IMR-90 (cell line): ENCODE results near the gene SLC22A6. TPM values are rescaled to one million over a fixed set of nuclear protein-coding genes. Genes with fewer than 3 reads are reported as not detected.

ENCODE experiments used
- ATAC-seq: fragments of 200-7000 bp; cut with Tn5 transposase; 2 replicates; pipeline ENCODE4 v1.9.1; 2020; ENCODE audit warnings: low read depth, mild to moderate bottlenecking, moderate library complexity
- BruUV-seq: library from RNA; stranded (reverse); fragments of 400-500 nt; replicated peaks from 2 replicates; lab custom pipeline; 2021; lab: Mats Ljungman, UMichigan
- CTCF ChIA-PET: fragments of 300-600 bp; formaldehyde crosslinking; extraction: SDS; loops from one replicate; lab custom pipeline; 2021; ENCODE audit warnings: antibody characterized with exemption; lab: Yijun Ruan, JAX
- POLR2A ChIA-PET: fragments of 300-600 bp; sonication (Branson Sonifier 250); formaldehyde crosslinking; loops from one replicate; lab custom pipeline; 2022; ENCODE audit warnings: antibody characterized with exemption; ENCODE audit not compliant: unreplicated experiment; lab: Charles Lee
- DNase-seq: peaks from one replicate; pipeline ENCODE4 v3.0.0; 2013
- H2AFZ ChIP-seq: replicated peaks from 2 replicates; pipeline ENCODE3; 2013; ENCODE audit warnings: low read length, mild to moderate bottlenecking; ENCODE audit not compliant: poor library complexity
- H2AK5ac ChIP-seq: 2 replicates; pipeline ENCODE4 v1.6.1; 2013; ENCODE audit warnings: low read depth, low read length, inconsistent platforms
- H2AK9ac ChIP-seq: replicated peaks from 2 replicates; pipeline ENCODE3; 2013; ENCODE audit warnings: mild to moderate bottlenecking, low read depth, low read length, moderate library complexity; ENCODE audit not compliant: poor library complexity
- H2BK120ac ChIP-seq: 2 replicates; pipeline ENCODE4 v1.6.1; 2013; ENCODE audit warnings: low read depth, low read length, inconsistent platforms
- H2BK15ac ChIP-seq: 3 replicates; pipeline ENCODE4 v1.6.1; 2013; ENCODE audit warnings: low read depth, low read length, inconsistent platforms
- H2BK20ac ChIP-seq: 2 replicates; pipeline ENCODE4 v1.6.1; 2013; ENCODE audit warnings: low read depth, mild to moderate bottlenecking, inconsistent platforms, low read length, moderate library complexity
- H2BK5ac ChIP-seq: 2 replicates; pipeline ENCODE4 v1.6.1; 2013; ENCODE audit warnings: mild to moderate bottlenecking, low read depth, low read length, inconsistent platforms; ENCODE audit not compliant: poor library complexity, severe bottlenecking
- H3K14ac ChIP-seq: replicated peaks from 2 replicates; pipeline ENCODE4 v1.6.1; 2013; ENCODE audit warnings: low read depth, low read length, inconsistent platforms
- H3K18ac ChIP-seq: 2 replicates; pipeline ENCODE4 v1.6.1; 2013; ENCODE audit warnings: low read depth, low read length, control low read depth
- H3K23ac ChIP-seq: 2 replicates; pipeline ENCODE4 v1.6.1; 2013; ENCODE audit warnings: low read depth, low read length, inconsistent platforms
- H3K27ac ChIP-seq: 2 replicates; pipeline ENCODE4 v1.5.1; 2013; ENCODE audit warnings: mild to moderate bottlenecking, control low read depth, low read length; ENCODE audit not compliant: insufficient read depth
- H3K27me3 ChIP-seq: 2 replicates; pipeline ENCODE4 v1.6.1; 2013; ENCODE audit warnings: low read length; ENCODE audit not compliant: control insufficient read depth, insufficient read depth
- H3K36me3 ChIP-seq: 2 replicates; pipeline ENCODE4 v1.6.1; 2013; ENCODE audit warnings: low read length, mixed read lengths; ENCODE audit not compliant: control insufficient read depth, insufficient read depth
- H3K4ac ChIP-seq: 2 replicates; pipeline ENCODE4 v1.6.1; 2013; ENCODE audit warnings: low read depth, low read length, inconsistent platforms
- H3K4me1 ChIP-seq: 2 replicates; pipeline ENCODE4 v1.6.1; 2013; ENCODE audit warnings: low read length, mixed read lengths; ENCODE audit not compliant: control insufficient read depth, insufficient read depth
- H3K4me2 ChIP-seq: 2 replicates; pipeline ENCODE4 v1.6.1; 2013; ENCODE audit warnings: low read depth, mild to moderate bottlenecking, control low read depth, low read length, moderate library complexity
- H3K4me3 ChIP-seq: 2 replicates; pipeline ENCODE4 v1.5.1; 2013; ENCODE audit warnings: low read depth, mild to moderate bottlenecking, control low read depth, low read length, moderate library complexity; ENCODE audit not compliant: insufficient read depth
- H3K56ac ChIP-seq: 2 replicates; pipeline ENCODE4 v1.6.1; 2013; ENCODE audit warnings: low read length, inconsistent platforms; ENCODE audit not compliant: insufficient read depth; ENCODE audit errors: extremely low read depth
- H3K79me1 ChIP-seq, 2 experiments: 2 replicates each; pipeline ENCODE4 v1.6.1; 2013; ENCODE audit warnings: low read length in 2 of 2, inconsistent platforms in 1 of 2, low read depth in 1 of 2
- H3K9ac ChIP-seq: 2 replicates; pipeline ENCODE4 v1.6.1; 2013; ENCODE audit warnings: low read depth, low read length, control low read depth
- H3K9me1 ChIP-seq: 2 replicates; pipeline ENCODE4 v1.6.1; 2013; ENCODE audit warnings: low read length, inconsistent platforms; ENCODE audit not compliant: insufficient read depth
- H3K9me3 ChIP-seq: 2 replicates; pipeline ENCODE4 v1.6.1; 2013; ENCODE audit warnings: low read length; ENCODE audit not compliant: control insufficient read depth, insufficient read depth
- H4K20me1 ChIP-seq: 2 replicates; pipeline ENCODE4 v1.6.1; 2013; ENCODE audit warnings: low read length, inconsistent platforms; ENCODE audit not compliant: insufficient read depth
- H4K5ac ChIP-seq: 2 replicates; pipeline ENCODE4 v1.6.1; 2013; ENCODE audit warnings: mild to moderate bottlenecking, low read depth, low read length, control low read depth
- H4K8ac ChIP-seq, 2 experiments: 2 replicates each; pipeline ENCODE4 v1.6.1; 2013; ENCODE audit warnings: low read depth in 2 of 2, low read length in 2 of 2, control low read depth in 1 of 2, inconsistent platforms in 1 of 2
- H4K91ac ChIP-seq: 2 replicates; pipeline ENCODE4 v1.6.1; 2013; ENCODE audit warnings: low read depth, low read length, inconsistent platforms; ENCODE audit not compliant: insufficient read depth
- CHD1 ChIP-seq: IDR thresholded peaks from 2 replicates; pipeline ENCODE4 v1.6.1; 2012; ENCODE audit warnings: low read depth, low read length, improper control_type of control experiment
- ELK1 ChIP-seq: fragments of 150-350 bp; IDR thresholded peaks from 2 replicates; pipeline ENCODE4 v1.6.1; 2016; ENCODE audit warnings: low read depth, mild to moderate bottlenecking, low read length, moderate library complexity, borderline replicate concordance
- MXI1 ChIP-seq: IDR thresholded peaks from 2 replicates; pipeline ENCODE4 v1.6.1; 2012; ENCODE audit warnings: low read depth, mild to moderate bottlenecking, low read length, moderate library complexity, borderline replicate concordance
- NFE2L2 ChIP-seq: fragments of 150-350 bp; IDR thresholded peaks from 2 replicates; pipeline ENCODE4 v1.6.1; 2016; ENCODE audit warnings: low read depth, mild to moderate bottlenecking, low read length
- RCOR1 ChIP-seq: IDR thresholded peaks from 2 replicates; pipeline ENCODE4 v1.6.1; 2012; ENCODE audit warnings: mild to moderate bottlenecking, low read length, improper control_type of control experiment; ENCODE audit not compliant: insufficient replicate concordance
- WGBS, 2 experiments: methylation state at CpG; one replicate each; pipeline versions ENCODE4 v1.1.5 to v1.1.7; 2013; ENCODE audit warnings: missing lambda C conversion rate in 2 of 2; ENCODE audit not compliant: insufficient read length in 1 of 2; ENCODE audit errors: extremely low coverage in 2 of 2; 5-methylcytosine and 5-hydroxymethylcytosine counted together
- dilution Hi-C: fragments of 300-500 bp; cut with HindIII; formaldehyde crosslinking; loops from one replicate; pipeline ENCODE4 v1.14.3; 2018; ENCODE audit warnings: low sequenced_read_pairs; ENCODE audit not compliant: unreplicated experiment
- in situ Hi-C: fragments of 300-500 bp; cut with MboI; formaldehyde crosslinking; loops from 3 replicates; pipeline ENCODE4 v1.14.3; 2019; ENCODE audit warnings: low sequenced_read_pairs, inconsistent platforms, mixed read lengths
- intact Hi-C: fragments of 100-400 bp; cut with micrococcal nuclease; formaldehyde crosslinking; loops from 2 replicates; pipeline ENCODE4 v1.10.0; 2022
- polyA plus RNA-seq, 3 experiments: library from polyadenylated mRNA; depleted of rRNA; stranded (reverse); fragments of >200 nt; gene quantifications; 2 replicates each; pipeline ENCODE4 v1.2.3, GENCODE V29; 2012; ENCODE audit warnings: low replicate concordance in 1 of 3
- total RNA-seq: library from RNA; depleted of rRNA; stranded (reverse); fragments of >200 nt; gene quantifications from 2 replicates; pipeline ENCODE4 v1.2.3, GENCODE V29; 2012

The SLC22A6 gene
- total and polyA plus RNA-seq, 2 of the 4 experiments (the other 2 are of a cell fraction), result not detected

GRCh38 chr11:62958547-62959421 is 26.0 kb downstream of the SLC22A6 start:
- DNase-seq (peak; percentile 21), ATAC-seq (peak; percentile 62)
- H2AK5ac ChIP-seq, result no peak overlapping the region
- dilution Hi-C loops (no loop called here), intact Hi-C loops (no loop called here), in situ Hi-C loops (no loop called here)
- H2AFZ ChIP-seq, result no peak overlapping the region
- H3K27me3 ChIP-seq, result peaks cover 2% of the 10 kb centered on the region; the same call in 1 of the 2 replicates
- H2BK15ac ChIP-seq, result no peak overlapping the region
- no peak overlapping the region for H3K27ac ChIP-seq
- no peak for TF ChIP-seq MXI1
- TF ChIP-seq ELK1, result no peak
- TF ChIP-seq RCOR1, result no peak
- no peak for TF ChIP-seq CHD1
- no peak for TF ChIP-seq NFE2L2
- H4K8ac ChIP-seq, result no peak overlapping the region
- H4K5ac ChIP-seq, result no peak overlapping the region
- H3K14ac ChIP-seq, result no peak overlapping the region
- POLR2A ChIA-PET, result no interaction called here
- no peak overlapping the region for H2BK5ac ChIP-seq
- H3K4me2 ChIP-seq, result peak overlapping the region; percentile 51
- no TSS peak for BruUV-seq
- CTCF ChIA-PET, result no interaction called here
- H3K56ac ChIP-seq, result no peak overlapping the region
- H3K4me1 ChIP-seq, result peaks cover 2% of the 10 kb centered on the region; the same call in 1 of the 2 replicates
- H3K79me1 ChIP-seq, result no peaks in the 10 kb centered on the region
- no peak overlapping the region for H3K9ac ChIP-seq
- 27% methylated on average over 6 of the region's 11 CpGs; no CpG with 5 or more reads in 1 of the 2 experiments for WGBS, 2 experiments
- H3K18ac ChIP-seq, result no peak overlapping the region
- no peak overlapping the region for H3K4me3 ChIP-seq
- no peaks in the 10 kb centered on the region for H3K36me3 ChIP-seq
- no peaks in the 10 kb centered on the region for H4K20me1 ChIP-seq
- H4K91ac ChIP-seq, result no peak overlapping the region
- H3K23ac ChIP-seq, result no peak overlapping the region
- H2AK9ac ChIP-seq, result no peak overlapping the region
- H3K4ac ChIP-seq, result no peak overlapping the region
- H2BK20ac ChIP-seq, result no peak overlapping the region
- H3K9me3 ChIP-seq, result no peaks in the 10 kb centered on the region
- no peak overlapping the region for H2BK120ac ChIP-seq
- no peaks in the 10 kb centered on the region for H3K9me1 ChIP-seq
